ENCODE results near the gene UCK2.

GRCh38 chr1:165915480-165915879 lies 88.1 kb downstream of the UCK2 start:
- TF ChIP-seq POLR2AphosphoS5 (IDR thresholded peaks at IDR 0.05; ENCODE audit: low read depth): no peak
- TF ChIP-seq CTCF (conservative IDR thresholded peaks at IDR 0.05; ENCODE audit: low read depth in 2 of 2): no peak
- no peak for TF ChIP-seq EZH2 (IDR thresholded peaks at IDR 0.05; ENCODE audit: low read depth, unreplicated experiment)
- no peak for TF ChIP-seq JUNB (IDR thresholded peaks at IDR 0.05; ENCODE audit: unreplicated experiment)
- TF ChIP-seq EZH2phosphoT487 (IDR thresholded peaks at IDR 0.05; ENCODE audit: unreplicated experiment): no peak
- TF ChIP-seq CREB1 (CRISPR knock-in tag; IDR thresholded peaks at IDR 0.05; ENCODE audit: low read depth): no peak
- TF ChIP-seq ETS1 (IDR thresholded peaks at IDR 0.05): no peak
- TF ChIP-seq REST (IDR thresholded peaks at IDR 0.05; ENCODE audit: unreplicated experiment): no peak
- no peak for TF ChIP-seq STAT1 (IDR thresholded peaks at IDR 0.05; ENCODE audit: unreplicated experiment)
- no peak for TF ChIP-seq ZNF462 (CRISPR knock-in tag; IDR thresholded peaks at IDR 0.05)
